OCI-LY1 (cell line): Measurements from ENCODE around the gene TTC33.

Source experiments
- H2AFZ ChIP-seq: fragments of 200-600 bp; sonication (generic), shearing (Covaris generic); 2 replicates; pipeline ENCODE4 v1.6.0; 2014; ENCODE audit warnings: antibody characterized with exemption, mild to moderate bottlenecking, low read length
- H3F3A ChIP-seq: fragments of 200-600 bp; sonication (generic), shearing (Covaris generic); 2 replicates; pipeline ENCODE4 v1.6.0; 2014; ENCODE audit warnings: mild to moderate bottlenecking, antibody characterized with exemption, low read length, moderate library complexity; ENCODE audit not compliant: insufficient read depth
- H3K27ac ChIP-seq: fragments of 200-600 bp; sonication (generic); 2 replicates; pipeline ENCODE4 v1.5.1; 2014; ENCODE audit warnings: low read length, mixed run types, mild to moderate bottlenecking, low read depth; ENCODE audit not compliant: poor library complexity, severe bottlenecking
- H3K27me3 ChIP-seq: fragments of 200-600 bp; sonication (generic); 2 replicates; pipeline ENCODE4 v1.6.0; 2014; ENCODE audit warnings: antibody characterized with exemption, mild to moderate bottlenecking, low read length, moderate library complexity; ENCODE audit not compliant: insufficient read depth
- H3K36me3 ChIP-seq: fragments of 200-600 bp; sonication (generic); 2 replicates; pipeline ENCODE4 v1.6.1; 2014; ENCODE audit warnings: mild to moderate bottlenecking, antibody characterized with exemption, low read length, moderate library complexity, mixed read lengths; ENCODE audit not compliant: insufficient read depth
- H3K4me1 ChIP-seq: fragments of 200-600 bp; sonication (generic); 2 replicates; pipeline ENCODE4 v1.5.1; 2014; ENCODE audit warnings: mild to moderate bottlenecking, low read length, moderate library complexity; ENCODE audit not compliant: insufficient read depth, severe bottlenecking
- H3K4me2 ChIP-seq: fragments of 200-600 bp; sonication (generic), shearing (Covaris generic); 2 replicates; pipeline ENCODE4 v1.6.1; 2014; ENCODE audit warnings: low read length
- H3K4me3 ChIP-seq: fragments of 200-600 bp; sonication (generic); 2 replicates; pipeline ENCODE4 v1.5.1; 2014; ENCODE audit warnings: low read length, low read depth, mild to moderate bottlenecking, mixed read lengths; ENCODE audit not compliant: poor library complexity, severe bottlenecking
- H3K79me2 ChIP-seq: fragments of 200-600 bp; shearing (Covaris generic); 2 replicates; pipeline ENCODE4 v1.6.1; 2016; ENCODE audit warnings: mixed run types, low read length, mixed read lengths; ENCODE audit not compliant: insufficient read depth
- H3K9ac ChIP-seq: fragments of 200-600 bp; sonication (generic), shearing (Covaris generic); 2 replicates; pipeline ENCODE4 v1.6.1; 2014; ENCODE audit warnings: mild to moderate bottlenecking, low read length, mixed read lengths
- H3K9me2 ChIP-seq: fragments of 200-600 bp; sonication (generic), shearing (Covaris generic); 2 replicates; pipeline ENCODE4 v1.6.1; 2014; ENCODE audit warnings: low read depth, mild to moderate bottlenecking, low read length, mixed read lengths
- H3K9me3 ChIP-seq: fragments of 200-600 bp; shearing (Covaris generic); 2 replicates; pipeline ENCODE4 v1.6.1; 2014; ENCODE audit warnings: low read length, mixed read lengths
- H4K20me1 ChIP-seq: fragments of 200-600 bp; sonication (generic), shearing (Covaris generic); 2 replicates; pipeline ENCODE4 v1.6.0; 2016; ENCODE audit warnings: mild to moderate bottlenecking, low read length; ENCODE audit not compliant: insufficient read depth
- CTCF ChIP-seq: fragments of 200-600 bp; sonication (generic), shearing (Covaris generic); IDR thresholded peaks from 2 replicates; pipeline ENCODE4 v1.5.1; 2017; ENCODE audit warnings: mild to moderate bottlenecking, antibody characterized with exemption, low read length, moderate library complexity, mixed read lengths
- EZH2 ChIP-seq: fragments of 200-600 bp; sonication (generic), shearing (Covaris generic); IDR thresholded peaks from 2 replicates; pipeline ENCODE4 v1.8.0; 2017; ENCODE audit warnings: borderline replicate concordance, mixed run types, mild to moderate bottlenecking, antibody characterized with exemption, low read length, moderate library complexity, mixed read lengths

The TTC33 gene

GRCh38 chr5:40754381-40755092 lies 1.2 kb downstream of the TTC33 start:
- Histone ChIP-seq H3K27ac (peak overlapping the region; percentile 66), H3F3A (no peaks in the 10 kb centered on the region), H3K36me3 (0 out of 2 replicates have a peak, but pooled peaks cover 5% of the 10 kb centered on the region), H3K9me3 (no peaks in the 10 kb centered on the region), H3K9ac (peak overlapping the region; percentile 91), H3K79me2 (peaks cover 20% of the 10 kb centered on the region; the same call in 1 of the 2 replicates), H3K9me2 (no peaks in the 10 kb centered on the region), H3K4me3 (peak overlapping the region; percentile 96), H3K4me1 (peaks cover 21% of the 10 kb centered on the region), H2AFZ (no peak overlapping the region), H3K4me2 (peak overlapping the region; percentile 73), H3K27me3 (no peaks in the 10 kb centered on the region), H4K20me1 (no peaks in the 10 kb centered on the region)
- TF ChIP-seq EZH2 (no peak), CTCF (no peak)

GRCh38 chr5:40746703-40747102 lies 9.1 kb downstream of the TTC33 start:
- Histone ChIP-seq H3K27ac (no peak overlapping the region), H3K9me2 (no peaks in the 10 kb centered on the region), H3K36me3 (peaks cover 12% of the 10 kb centered on the region), H2AFZ (no peak overlapping the region), H3K4me2 (no peak overlapping the region), H3K4me1 (peaks cover 15% of the 10 kb centered on the region), H3K9me3 (no peaks in the 10 kb centered on the region), H3F3A (no peaks in the 10 kb centered on the region), H3K4me3 (no peak overlapping the region), H3K9ac (no peak overlapping the region), H4K20me1 (no peaks in the 10 kb centered on the region), H3K27me3 (no peaks in the 10 kb centered on the region), H3K79me2 (peaks cover 11% of the 10 kb centered on the region)
- TF ChIP-seq CTCF (no peak), EZH2 (no peak)

GRCh38 chr5:40743771-40744170 lies 12.0 kb downstream of the TTC33 start:
- H3K4me1 ChIP-seq, result peaks cover 10% of the 10 kb centered on the region
- peaks cover 4% of the 10 kb centered on the region for H3K79me2 ChIP-seq
- H4K20me1 ChIP-seq, result no peaks in the 10 kb centered on the region
- H2AFZ ChIP-seq, result no peak overlapping the region
- H3K36me3 ChIP-seq, result peaks cover 38% of the 10 kb centered on the region
- H3K9ac ChIP-seq, result no peak overlapping the region
- H3K4me2 ChIP-seq, result no peak overlapping the region
- no peak overlapping the region for H3K4me3 ChIP-seq
- H3K9me2 ChIP-seq, result no peaks in the 10 kb centered on the region
- H3F3A ChIP-seq, result no peaks in the 10 kb centered on the region
- no peaks in the 10 kb centered on the region for H3K27me3 ChIP-seq
- TF ChIP-seq CTCF, result no peak
- H3K27ac ChIP-seq, result no peak overlapping the region
- H3K9me3 ChIP-seq, result peaks cover under 1% of the 10 kb centered on the region; the same call in 1 of the 2 replicates
